Nephron progenitor cell (in vitro differentiated cells): Measurements from ENCODE around the gene ASB10.

Experiments
- DNase-seq: peaks from one replicate; pipeline ENCODE4 v3.0.0; 2021
- H3K27ac Mint-ChIP-seq: 2 replicates; pipeline ENCODE4 v1.8.0; 2021; ENCODE audit warnings: mild to moderate bottlenecking, moderate library complexity, mixed read lengths
- H3K27me3 Mint-ChIP-seq: 2 replicates; pipeline ENCODE4 v1.8.0; 2021; ENCODE audit warnings: mild to moderate bottlenecking, low read depth, mixed read lengths; ENCODE audit not compliant: poor library complexity
- H3K36me3 Mint-ChIP-seq: 2 replicates; pipeline ENCODE4 v1.8.0; 2021; ENCODE audit warnings: low read depth, mixed read lengths
- H3K4me1 Mint-ChIP-seq: 2 replicates; pipeline ENCODE4 v1.8.0; 2021; ENCODE audit warnings: mixed read lengths
- H3K4me3 Mint-ChIP-seq: 2 replicates; pipeline ENCODE4 v1.8.0; 2021; ENCODE audit warnings: mild to moderate bottlenecking, moderate library complexity, mixed read lengths
- H3K9me3 Mint-ChIP-seq: 2 replicates; pipeline ENCODE4 v1.8.0; 2021; ENCODE audit warnings: mild to moderate bottlenecking, moderate library complexity, mixed read lengths
- TF ChIP-seq, protein P1 (sequence below): fragments of 200-600 bp; sonication (generic); IDR thresholded peaks from 2 replicates; pipeline ENCODE4 v1.5.0; 2021; ENCODE audit warnings: antibody characterized with exemption

ASB10 gene

DNA sequence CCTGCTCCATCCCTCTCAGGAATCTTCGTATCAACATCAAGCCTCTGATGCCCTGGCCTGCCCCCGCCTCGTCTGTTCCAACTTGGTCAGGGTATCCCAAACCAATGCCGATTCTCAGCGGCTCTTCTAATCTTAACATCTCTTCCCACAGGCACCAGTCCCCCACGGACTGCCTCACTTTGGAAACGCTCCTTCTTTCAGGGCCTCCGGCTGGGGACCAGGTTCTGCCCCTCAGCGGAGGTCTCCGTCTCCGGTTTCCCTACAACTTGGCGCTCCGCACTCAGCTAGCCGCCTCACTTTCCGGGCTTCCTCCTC, 39.5 kb upstream of the ASB10 start:
- H3K36me3 Mint-ChIP-seq = peaks cover 29% of the 10 kb centered on the region
- no peak for DNase-seq
- peaks cover 44% of the 10 kb centered on the region for H3K4me1 Mint-ChIP-seq
- H3K9me3 Mint-ChIP-seq = no peaks in the 10 kb centered on the region
- H3K4me3 Mint-ChIP-seq = peak overlapping the region; percentile 95
- H3K27me3 Mint-ChIP-seq = peaks cover 1% of the 10 kb centered on the region
- TF ChIP-seq, protein P1, sequence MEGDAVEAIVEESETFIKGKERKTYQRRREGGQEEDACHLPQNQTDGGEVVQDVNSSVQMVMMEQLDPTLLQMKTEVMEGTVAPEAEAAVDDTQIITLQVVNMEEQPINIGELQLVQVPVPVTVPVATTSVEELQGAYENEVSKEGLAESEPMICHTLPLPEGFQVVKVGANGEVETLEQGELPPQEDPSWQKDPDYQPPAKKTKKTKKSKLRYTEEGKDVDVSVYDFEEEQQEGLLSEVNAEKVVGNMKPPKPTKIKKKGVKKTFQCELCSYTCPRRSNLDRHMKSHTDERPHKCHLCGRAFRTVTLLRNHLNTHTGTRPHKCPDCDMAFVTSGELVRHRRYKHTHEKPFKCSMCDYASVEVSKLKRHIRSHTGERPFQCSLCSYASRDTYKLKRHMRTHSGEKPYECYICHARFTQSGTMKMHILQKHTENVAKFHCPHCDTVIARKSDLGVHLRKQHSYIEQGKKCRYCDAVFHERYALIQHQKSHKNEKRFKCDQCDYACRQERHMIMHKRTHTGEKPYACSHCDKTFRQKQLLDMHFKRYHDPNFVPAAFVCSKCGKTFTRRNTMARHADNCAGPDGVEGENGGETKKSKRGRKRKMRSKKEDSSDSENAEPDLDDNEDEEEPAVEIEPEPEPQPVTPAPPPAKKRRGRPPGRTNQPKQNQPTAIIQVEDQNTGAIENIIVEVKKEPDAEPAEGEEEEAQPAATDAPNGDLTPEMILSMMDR = no peak
- H3K27ac Mint-ChIP-seq = peak overlapping the region; percentile 98

DNA sequence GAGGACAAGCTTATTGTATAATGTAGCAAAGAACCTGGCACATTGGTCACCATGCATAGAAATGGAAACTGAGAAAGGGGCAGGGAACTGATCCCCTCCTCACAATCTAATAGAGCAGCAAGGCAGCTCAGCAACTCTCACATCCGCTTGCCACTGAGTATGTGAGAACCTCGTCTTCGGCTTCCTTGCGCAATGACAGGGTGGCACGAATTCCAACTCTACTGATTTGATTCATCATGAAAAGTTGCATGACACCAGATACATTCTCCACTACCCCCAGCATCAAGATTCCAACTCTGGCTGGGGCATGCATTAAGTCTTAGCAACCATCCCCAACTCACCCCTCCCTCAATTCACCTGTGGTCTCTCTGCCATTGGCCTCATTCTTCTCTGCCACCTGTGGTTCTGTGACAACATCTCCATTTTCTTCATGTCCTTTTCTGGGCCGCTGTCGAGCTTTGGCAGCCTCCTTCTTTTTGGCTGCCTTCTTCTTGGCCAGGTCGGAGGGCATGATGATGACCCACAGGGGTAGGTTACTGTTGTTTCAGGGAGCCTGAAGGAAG, 39.0 kb upstream of the ASB10 start:
- TF ChIP-seq, protein P1 = no peak
- Mint-ChIP-seq H3K27ac (no peak overlapping the region), H3K36me3 (peaks cover 30% of the 10 kb centered on the region), H3K4me3 (peak overlapping the region; percentile 95), H3K27me3 (no peaks in the 10 kb centered on the region), H3K4me1 (peaks cover 39% of the 10 kb centered on the region), H3K9me3 (no peaks in the 10 kb centered on the region)
- DNase-seq = no peak

DNA sequence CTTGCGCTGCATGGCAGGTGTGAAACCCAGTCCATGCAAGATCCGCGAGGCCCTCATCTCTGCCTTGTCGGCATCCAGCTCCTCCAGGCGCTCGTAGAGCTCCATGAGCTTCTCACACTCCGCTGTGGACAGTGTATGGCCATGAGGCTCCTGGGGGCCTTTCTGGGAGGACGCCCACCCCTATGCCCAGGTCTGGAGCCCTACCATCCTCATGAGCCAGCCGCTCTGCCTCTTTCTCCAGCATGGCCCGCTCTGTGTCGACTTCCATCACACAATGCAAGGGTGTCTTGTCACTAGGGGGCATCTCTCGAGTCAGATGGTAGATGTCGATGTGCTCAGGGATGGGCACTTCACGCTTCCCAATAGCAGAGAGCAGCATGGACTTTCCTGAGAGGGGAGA, 36.7 kb upstream of the ASB10 start:
- TF ChIP-seq, protein P1 = no peak
- peaks cover 45% of the 10 kb centered on the region for H3K36me3 Mint-ChIP-seq
- H3K9me3 Mint-ChIP-seq = no peaks in the 10 kb centered on the region
- H3K27ac Mint-ChIP-seq = no peak overlapping the region
- no peak for DNase-seq
- H3K4me3 Mint-ChIP-seq = no peak overlapping the region
- H3K4me1 Mint-ChIP-seq = peaks cover 38% of the 10 kb centered on the region
- H3K27me3 Mint-ChIP-seq = no peaks in the 10 kb centered on the region

DNA sequence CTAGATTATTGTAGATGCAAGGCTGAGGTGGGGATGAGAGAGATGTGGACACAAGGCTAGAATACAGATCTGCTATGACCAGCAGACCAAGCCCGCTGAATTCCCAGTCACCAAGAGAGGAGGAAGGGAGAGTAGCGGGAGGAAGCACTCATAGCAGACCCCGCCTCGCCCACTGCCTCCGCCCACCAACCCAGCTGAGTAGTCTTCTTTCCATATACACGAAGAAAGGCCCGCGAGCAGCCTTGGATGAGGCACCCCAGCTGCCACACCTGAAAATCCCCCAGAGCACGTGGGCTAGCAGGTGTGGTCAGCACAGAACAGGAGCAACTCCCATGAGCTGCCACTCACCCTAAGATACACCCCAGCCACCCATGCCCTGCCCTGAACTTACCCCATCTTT, 31.1 kb upstream of the ASB10 start:
- Mint-ChIP-seq H3K4me1 (no peaks in the 10 kb centered on the region), H3K27ac (no peak overlapping the region), H3K9me3 (no peaks in the 10 kb centered on the region), H3K4me3 (no peak overlapping the region), H3K27me3 (no peaks in the 10 kb centered on the region), H3K36me3 (peaks cover 63% of the 10 kb centered on the region)
- no peak for DNase-seq
- TF ChIP-seq, protein P1 = no peak

DNA sequence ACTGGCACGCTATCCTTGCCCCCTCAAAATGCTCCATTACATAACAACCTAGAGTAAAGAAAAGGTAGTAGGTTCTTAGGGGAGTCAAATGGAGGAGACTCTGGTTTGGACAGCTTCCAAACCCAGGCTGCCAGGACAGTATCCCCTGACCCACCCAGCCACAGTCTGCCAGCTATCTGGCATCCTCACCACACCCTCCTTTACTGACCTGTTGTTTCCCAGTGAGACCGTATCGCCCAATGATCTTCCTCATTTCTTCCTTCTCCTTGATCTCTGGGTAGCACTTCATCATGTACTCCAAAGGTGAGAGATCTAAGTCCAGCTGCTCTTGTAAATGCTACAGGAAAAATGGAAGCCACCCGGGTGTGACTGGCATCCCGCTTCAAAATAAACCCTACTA, 28.3 kb upstream of the ASB10 start:
- Mint-ChIP-seq H3K27ac (peak overlapping the region; percentile 55), H3K9me3 (no peaks in the 10 kb centered on the region), H3K4me1 (no peaks in the 10 kb centered on the region), H3K4me3 (no peak overlapping the region), H3K36me3 (peaks cover 61% of the 10 kb centered on the region), H3K27me3 (no peaks in the 10 kb centered on the region)
- TF ChIP-seq, protein P1 = no peak
- no peak for DNase-seq

DNA sequence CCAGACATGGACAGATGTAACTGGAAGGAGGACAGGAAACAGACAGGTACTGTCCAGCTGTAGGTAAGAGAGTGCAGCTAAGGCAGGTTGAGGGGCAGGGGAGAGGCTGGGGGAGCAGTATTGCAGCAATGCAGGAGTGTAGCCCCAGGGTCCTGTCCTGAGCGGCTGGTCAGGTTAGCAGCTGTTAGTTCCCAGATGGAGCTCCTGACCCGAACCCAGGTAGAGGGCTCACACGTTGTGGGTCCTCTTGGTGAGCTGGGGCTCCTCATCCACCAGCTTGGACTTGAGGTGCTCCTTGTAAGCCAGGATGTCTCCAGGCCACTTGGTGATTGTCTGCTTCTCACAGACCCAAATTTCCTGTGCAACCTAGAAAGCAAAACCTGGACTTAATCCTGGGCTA, 26.8 kb upstream of the ASB10 start:
- Mint-ChIP-seq H3K9me3 (no peaks in the 10 kb centered on the region), H3K27ac (no peak overlapping the region), H3K36me3 (peaks cover 51% of the 10 kb centered on the region), H3K4me3 (no peak overlapping the region), H3K4me1 (no peaks in the 10 kb centered on the region), H3K27me3 (peaks cover 3% of the 10 kb centered on the region)
- TF ChIP-seq, protein P1 = no peak
- no peak for DNase-seq
